Activated T-cell treated with anti-CD3 and anti-CD28 coated beads, Interleukin-2, amount 50 U/mL, for 1 hour (primary cell): ENCODE measurements around the gene EPHA4.
A peak's percentile ranks its signal among the peaks of the same experiment; 100 is the strongest.

Experiments
- DNase-seq: peaks from one replicate; pipeline ENCODE4 v3.0.0-alpha.2; 2020

Gene EPHA4

DNA sequence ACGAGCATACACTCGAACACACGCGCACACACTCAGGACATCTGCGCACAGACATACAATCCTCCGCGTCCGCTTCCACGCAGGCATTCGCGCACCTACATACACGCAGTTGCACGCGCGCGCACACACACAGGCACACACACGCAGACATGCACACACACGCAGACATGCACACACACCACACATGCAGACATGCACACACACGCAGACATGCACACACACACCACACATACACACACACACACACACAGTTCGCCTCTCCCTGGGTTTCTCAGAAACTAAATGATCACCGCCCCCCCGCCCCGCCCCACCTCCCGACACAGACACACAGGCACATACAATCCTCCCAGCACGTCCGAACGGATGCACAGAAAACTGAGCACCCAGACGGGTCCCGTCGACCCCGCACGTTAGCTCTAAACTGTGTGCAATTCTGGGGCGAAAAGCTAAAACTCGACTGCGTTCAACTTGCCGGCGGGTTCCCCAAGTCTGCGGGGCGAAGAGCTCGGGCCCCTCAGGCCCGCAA is 1.0 kb downstream of the EPHA4 start:
- no peak for DNase-seq

DNA sequence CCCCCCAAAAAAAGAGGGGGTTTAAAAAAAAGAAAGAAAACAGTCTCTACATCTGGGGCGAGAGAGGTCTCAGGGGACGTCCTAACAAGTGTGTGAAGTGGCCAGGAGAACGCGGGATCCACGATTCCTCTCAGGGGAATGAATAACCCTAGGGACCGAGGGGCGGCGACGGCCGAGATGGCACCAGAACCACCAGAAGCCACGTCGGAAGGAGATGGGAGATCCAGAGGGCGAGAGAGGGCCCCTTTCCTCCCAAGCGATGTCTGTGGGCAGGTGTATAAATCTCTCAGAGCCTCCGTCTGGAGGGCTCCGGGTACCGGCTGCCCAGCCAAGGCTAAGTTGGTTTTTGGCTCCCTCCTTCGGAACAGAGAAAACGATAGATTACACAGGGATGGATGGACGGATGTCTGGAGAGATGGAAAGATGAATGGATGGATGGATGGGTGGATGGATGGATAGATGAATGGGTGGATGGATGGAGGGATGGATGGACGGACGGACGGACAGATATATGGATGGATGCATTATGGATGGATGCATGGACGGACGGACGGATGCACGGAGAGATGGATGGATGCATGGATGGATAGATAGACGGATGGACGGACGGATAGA is 1.7 kb downstream of the EPHA4 start:
- peak; percentile 25 for DNase-seq

DNA sequence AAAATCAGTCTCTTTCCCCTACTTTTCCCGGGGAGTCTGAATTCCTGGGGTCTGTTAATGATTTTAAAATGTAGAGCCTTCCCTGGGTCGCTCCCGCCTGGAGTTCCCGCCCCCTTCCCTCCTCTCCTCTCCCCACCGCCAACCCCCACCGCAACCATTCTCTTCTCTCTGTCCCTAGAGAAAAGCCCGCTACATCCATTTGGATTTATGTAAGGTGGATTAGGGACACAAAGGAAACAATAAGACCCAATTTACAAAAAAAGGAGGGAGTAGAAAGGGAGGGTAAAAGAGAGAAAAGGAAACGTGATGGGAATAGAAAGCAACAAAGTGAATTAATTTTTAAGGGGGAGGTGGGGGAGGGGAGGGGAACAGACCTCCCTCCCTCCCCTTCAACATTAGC is 2.2 kb downstream of the EPHA4 start:
- DNase-seq: no peak

DNA sequence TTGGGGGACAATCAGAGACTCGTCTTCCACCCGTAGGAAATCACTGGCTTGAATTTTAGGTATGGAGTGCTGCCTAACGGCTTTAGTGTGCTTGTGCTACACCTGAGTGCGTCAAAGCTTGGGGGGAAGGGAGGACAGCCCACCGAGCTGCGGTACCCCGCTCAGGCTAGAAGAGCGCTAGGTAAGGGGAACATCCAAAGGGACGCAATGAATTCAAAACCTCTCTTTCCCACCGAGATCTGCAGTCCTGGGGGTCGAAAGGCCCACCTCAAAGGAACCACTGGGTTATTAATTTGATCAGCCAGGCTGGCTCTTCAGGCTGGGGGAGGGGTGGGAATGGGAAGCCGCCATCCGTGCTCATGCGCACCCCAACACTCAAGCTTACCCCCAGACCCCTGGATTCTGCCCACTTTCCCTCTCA is 2.7 kb downstream of the EPHA4 start:
- DNase-seq: no peak

DNA sequence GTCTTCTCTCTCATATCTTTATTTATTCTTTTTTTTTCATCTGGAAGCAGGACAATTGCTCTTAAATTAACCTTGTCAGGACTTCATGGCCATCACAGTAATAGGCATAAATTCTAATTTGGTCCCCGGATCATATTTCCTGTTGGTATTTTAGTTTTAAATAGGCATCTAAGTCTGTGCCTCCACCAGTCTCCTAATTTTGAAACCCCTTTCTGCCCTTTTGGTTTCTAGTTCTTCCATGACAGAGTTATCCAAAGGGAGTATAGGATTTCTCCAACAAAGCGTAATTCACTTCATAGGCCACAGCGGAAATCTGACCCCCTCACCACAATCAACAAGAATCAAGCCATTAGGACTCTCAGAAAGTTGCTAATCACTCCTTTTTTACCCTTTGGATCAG is 3.8 kb downstream of the EPHA4 start:
- no peak for DNase-seq

DNA sequence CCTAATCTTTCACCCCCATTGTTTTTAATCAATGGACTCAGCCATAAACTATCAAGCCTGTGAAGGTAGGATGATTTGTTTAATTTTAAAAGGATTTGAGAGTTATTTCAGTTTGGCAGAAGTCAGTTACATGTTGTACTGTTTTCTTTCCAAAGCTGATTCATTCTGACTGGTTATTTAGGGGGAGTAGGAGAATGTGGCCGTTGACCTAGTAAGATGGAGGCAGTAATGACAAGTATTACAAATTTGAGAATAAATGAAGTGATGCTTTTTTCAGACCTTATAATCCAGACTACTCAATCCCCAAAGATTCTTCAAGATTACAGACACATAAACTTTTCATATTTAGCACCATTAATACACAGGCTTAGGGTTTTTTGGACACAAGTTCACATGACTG is 4.3 kb downstream of the EPHA4 start:
- no peak for DNase-seq

DNA sequence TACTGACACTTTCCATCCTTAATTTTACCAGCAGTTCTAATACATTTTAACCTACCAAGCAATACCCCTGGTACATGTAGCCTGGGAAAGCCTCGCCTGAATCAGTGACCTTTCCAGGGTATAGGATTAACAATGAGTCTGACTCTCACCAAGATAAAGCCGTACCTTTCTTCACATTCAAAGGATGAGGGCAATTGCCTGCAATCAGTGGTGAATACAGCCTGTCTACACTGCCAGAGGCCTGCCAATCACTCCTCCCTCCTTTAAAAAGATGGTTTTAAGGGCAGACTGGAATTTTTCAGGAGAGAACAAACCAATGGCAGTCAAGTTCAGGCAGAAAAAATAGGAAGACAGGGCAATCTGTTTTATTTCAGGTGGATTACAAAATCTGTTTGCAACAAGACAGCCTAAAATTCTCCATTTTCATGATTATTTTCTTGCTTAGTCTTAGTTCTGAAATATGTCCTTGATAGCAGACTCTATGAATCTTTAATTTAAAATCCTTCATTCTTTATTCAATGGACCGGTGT is 4.8 kb downstream of the EPHA4 start:
- no peak for DNase-seq

DNA sequence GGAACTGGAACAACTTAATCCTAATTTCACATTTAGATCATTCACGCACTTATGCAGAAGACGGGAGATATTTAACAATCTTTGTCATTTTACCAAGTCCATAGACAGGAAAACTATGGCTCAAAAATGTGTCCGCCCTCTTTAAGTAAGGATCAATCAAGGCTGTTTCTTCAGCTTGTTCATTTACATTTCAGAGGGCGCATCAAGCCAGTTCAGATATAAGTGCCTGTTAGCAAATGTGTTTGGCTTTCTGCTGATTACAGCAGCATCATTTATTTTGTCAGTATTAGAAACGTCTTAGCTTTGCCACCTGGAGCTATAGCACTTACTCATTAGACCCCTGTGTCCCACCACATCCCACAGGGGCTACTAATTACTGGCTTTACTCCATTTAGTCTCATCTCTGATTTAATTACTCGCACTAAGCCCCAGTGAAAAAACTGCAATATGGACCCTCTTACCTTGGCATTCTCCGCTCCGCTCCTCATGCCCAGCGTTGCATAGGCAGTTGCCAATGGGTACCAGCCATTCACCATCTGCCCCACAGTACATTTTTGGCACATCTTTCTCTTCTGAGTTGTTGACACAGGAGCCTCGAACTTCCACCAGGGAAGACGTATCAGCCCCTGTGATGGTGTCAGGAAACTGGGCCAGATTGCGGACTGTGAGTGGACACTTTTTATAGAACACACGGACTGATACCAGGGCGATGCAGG is 8.7 kb downstream of the EPHA4 start:
- DNase-seq: no peak

DNA sequence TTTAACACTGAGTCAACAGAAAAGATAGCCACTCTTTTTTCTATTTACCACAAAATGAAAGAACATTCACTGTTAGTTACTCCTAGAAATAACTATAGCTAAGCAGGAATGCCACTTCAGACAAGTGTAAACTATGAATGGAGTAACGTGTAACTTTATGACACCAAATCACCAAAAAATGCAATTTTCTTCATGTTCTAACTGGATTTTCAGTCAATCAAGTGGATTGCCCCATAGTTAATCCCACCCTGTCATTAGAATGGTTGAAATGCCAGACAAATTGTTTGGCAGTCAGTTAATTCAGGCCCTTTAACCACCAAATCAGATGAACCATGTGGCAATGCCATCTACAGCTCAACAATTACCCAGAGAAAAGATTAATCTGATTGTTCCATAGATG is 9.9 kb downstream of the EPHA4 start:
- no peak for DNase-seq

DNA sequence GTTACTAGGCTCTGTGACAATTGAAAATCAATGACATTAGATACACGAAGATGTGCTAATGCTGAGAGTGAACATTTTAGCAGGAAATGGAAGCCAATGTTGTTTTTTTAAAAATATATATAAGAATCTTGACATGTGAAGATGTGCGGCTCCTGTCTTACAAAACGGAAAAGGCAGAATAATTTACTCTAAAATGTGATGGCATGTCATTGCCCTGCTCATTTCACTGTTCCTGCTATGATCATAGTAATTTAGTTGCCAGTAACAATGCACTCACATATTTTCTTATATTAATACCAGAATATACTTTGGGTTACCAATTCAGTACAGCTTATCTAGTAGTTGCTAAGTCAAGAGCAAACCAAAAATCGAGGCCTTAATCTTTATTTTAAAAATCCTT is 10.3 kb downstream of the EPHA4 start:
- DNase-seq: no peak

DNA sequence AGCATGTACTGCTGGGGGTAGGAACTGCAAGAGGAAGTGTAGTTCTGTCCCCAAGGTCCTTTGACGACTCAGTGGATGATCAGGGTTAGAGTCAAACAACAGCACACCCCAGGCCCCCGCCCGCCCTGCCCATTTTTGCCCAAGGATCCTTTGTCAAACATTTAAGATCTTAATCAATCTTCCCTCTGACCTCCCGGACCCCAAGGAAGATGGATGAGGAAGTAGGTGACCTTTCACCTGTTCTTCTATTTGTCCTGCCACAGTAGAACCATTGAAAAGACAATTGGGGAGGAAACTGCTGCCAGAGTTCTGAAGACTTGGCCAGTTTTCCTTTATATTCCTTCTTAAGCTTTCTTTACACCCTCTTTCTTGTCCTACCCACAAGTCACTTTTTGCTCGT is 12.1 kb downstream of the EPHA4 start:
- DNase-seq: no peak

DNA sequence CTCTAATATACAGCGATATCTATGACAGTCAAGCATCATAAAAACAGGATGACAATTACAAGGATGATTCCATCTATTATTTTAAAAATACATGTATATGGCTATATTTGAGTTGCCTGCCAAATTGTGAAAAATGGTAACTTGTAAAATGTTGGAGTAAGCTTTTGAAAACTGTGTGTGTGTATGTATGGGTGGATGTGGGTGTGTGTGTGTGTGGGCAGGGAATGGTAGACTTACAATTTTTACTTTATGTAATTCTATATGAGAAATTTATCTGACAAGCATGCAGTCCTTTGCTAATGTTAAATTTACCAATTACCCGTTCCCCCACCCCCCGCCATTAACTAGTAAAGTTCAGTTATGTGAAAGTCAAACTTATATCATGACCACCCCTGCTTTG is 14.0 kb downstream of the EPHA4 start:
- no peak for DNase-seq

DNA sequence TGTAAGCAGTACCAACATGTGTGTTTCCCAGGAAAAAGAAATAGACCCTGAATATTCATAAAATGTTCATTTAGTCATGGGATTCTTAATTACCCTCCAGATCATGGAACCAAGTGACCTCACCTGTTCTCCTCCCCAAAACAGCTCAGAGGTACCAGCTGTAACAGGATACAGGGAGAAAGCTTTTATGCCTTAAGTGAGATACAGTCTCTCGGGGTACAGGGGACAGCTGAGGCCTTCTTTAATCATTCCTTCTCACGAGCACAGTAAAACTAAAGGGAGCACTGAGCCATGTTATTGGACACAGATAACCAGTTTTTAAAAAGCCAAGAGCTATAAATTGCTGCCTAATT is 16.6 kb downstream of the EPHA4 start:
- no peak for DNase-seq

DNA sequence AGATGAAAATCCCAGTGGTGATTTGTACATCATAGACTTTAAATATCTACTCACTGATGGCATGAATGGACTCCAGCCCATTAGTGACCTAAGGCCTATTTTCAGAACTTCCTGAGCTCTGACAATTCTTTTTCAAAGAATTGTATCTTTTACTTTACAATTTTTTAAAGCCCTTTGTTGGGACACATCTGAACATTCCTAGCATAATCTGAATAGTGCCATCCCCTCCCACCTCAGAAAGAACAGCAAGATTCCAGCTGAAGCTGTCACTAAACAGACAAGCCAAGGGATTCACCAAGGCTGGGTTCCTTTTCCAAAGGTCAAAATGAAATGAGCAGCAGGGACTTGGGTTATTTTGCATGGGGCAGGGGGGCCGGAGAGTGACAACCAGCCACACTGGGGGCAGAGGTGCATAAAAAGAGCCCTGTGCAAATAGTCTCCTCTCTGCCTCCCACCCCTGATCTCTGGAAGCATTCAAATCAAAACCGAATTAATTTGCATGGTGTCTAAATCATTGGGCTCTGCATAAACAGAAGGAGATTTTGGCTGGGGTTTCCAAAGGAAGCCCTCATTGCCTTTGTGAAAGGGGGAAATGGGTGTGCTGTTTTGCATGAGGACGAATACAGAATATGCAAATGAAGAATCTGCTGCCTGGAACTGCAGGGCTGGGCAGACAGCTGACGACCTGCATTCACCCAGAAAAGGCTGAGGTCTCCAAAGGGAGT is 17.2 kb downstream of the EPHA4 start:
- DNase-seq: no peak

DNA sequence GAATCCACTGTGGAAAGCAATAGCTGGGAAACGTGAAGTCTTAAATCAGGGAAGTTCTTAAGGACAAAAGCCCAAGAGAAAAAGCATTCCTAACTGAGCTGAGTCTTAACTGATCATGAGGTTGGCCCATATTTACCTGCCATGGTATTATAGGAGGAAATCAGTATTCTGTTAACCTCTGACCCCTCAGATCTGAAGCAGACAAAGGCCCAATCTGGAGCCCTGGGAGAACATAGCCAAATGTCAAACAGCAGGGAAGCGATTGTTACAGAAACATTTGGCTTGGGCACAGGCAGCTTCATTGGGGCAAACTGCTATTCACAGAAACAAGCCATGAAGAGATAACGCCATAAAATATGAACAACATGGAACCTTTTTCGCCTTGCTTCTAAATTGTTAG is 18.8 kb downstream of the EPHA4 start:
- no peak for DNase-seq

DNA sequence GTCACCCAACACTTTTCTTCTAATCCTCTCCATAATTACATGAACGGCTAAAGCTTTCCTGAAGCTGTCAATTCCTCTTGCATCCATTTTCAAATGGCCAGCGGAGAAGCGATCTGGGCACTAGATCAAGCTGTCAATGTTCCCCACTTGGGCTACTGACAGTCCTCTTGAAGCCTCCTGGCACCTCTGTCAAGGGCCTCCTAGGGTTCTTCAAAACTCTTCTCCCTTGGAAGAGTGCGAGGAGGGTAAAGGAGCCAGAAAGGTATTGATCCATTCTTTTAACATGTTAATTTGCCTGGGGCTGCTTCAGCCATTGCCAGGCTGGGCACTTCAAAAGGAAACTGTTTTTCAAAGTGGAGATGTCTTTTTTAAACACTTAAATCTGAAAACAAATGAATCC is 19.8 kb downstream of the EPHA4 start:
- no peak for DNase-seq

DNA sequence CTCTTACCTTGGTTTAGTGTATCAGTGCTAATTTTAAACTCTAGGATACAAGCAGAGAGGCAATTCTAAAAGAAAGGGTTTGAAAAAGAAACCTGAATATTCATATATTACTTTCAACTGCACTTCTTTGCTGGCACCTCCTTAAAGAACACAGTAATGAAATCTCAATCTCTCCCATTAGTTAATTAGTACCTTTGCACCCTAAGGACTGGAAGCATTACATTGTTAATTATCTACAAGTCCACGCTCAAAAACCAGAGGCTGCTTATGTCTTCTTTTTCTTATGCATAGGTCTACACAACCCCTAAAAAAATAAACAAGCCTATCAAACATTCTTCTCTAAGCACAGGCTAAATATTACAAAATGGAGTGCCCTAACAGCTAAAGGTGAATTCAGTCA is 20.2 kb downstream of the EPHA4 start:
- no peak for DNase-seq

DNA sequence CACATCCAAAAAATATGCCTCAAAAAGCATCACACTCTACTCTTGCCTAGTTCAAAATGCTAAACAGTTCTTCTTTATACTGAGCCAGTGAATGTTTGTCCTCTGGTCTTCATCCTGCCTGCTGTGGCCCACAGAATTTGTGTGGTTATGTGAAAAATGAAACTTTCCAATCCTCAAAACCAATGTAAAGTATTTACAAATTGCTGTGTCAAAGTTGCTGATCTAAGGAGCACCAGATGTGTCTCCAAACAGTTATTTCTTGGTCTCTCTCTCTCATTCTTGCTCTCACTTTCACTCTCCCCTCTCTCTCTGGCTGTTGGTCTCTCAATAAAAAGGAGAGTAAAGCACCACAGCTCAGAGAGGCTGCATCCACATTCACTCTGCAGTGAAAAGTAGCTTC is 23.0 kb downstream of the EPHA4 start:
- no peak for DNase-seq

DNA sequence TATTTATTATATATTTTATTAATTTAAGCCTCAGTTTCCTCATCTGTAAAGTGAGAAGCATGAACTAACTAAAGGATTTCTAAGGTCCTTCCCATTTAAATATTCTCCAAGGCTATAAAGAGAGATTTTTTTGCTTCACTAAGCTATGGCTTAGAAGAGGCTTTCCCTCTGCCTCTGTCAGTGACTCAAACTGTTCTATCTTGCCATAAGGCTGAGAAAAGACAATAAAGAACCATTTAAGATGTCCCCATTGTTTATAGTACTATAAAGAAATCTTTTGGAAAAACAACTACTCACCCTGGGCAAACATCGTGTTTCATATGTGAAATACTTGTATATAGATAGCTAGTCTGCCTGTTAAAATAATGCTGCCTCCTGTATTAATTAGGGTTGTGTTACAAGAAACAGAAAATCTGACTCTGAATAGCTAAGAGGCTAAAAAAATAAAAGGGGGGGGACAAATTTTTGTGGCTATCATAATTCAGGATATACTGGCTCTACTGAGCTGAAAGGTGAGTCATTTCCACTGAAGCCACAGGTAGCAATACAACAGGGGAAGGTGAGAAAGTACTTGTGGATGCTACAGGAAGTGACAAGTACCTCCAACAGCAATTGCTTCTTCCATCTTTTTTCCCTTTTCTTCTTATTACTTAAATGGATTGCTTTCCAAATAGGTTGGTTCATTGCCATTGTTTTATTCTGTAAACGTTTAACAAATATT is 25.4 kb downstream of the EPHA4 start:
- DNase-seq: no peak

DNA sequence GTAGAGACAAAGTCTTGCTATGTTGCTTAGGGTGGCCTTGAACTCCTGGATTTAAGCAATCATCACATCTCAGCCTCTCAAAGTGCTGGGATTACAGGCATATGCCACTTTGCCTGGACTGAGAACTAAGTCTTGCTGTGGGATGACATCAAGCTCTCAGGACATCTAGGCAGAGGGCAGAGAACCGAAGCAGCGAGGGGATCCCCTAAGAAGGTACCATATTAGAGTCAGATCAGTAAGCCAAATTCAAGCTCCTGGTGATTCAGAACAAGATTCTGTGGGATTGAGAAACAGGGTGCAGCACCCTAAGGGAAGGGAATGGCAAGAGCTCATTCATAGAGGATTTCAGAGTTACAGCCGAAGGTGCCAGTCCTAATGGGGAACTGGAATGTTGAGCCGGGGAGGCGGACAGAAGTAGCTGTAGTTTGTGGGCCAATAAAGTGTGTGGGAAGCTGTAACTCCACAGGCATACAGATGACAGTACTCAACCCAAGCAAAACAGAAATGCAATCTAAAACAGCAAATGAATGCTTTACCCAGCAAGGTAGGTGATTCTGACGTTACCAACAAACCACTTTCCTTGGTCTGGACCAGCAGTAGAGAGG is 30.9 kb downstream of the EPHA4 start:
- DNase-seq: no peak

DNA sequence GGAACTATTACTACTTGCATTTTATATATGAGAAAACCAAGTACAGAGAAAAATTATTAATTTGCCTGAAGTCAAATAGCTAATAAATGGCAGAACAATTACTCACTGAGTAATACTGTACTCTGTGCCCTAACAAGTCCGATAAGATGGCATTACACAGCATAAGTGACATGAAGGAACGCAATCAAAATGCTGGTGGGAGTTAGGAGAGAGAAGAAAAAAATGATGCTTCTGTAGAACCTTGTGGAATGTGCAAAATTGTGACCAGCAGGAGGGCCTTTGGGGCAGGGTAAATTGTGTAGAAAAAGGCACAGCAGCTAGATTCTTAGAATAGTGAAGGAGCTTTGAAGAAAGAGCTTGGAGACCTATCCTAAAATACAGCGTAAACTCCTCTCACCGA is 32.9 kb downstream of the EPHA4 start:
- no peak for DNase-seq

DNA sequence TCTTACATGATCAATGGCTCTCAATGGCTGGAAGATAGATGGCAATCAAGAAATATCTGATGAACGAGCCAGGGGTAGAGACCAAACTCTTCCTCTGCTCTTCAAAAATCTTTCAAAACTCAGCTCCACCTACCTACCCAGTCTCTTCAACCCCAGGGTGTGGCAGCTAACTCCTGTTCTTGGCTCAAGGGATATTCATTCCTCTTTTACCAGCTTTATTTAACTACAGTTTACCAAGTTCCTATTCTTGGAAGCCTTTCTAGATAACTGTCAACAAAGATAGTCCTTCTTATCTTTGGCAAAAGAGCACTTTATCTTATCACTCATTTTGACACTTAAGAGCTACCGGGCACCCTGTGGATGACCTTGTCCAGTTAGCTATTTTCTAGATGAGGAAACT is 36.3 kb downstream of the EPHA4 start:
- DNase-seq: no peak

DNA sequence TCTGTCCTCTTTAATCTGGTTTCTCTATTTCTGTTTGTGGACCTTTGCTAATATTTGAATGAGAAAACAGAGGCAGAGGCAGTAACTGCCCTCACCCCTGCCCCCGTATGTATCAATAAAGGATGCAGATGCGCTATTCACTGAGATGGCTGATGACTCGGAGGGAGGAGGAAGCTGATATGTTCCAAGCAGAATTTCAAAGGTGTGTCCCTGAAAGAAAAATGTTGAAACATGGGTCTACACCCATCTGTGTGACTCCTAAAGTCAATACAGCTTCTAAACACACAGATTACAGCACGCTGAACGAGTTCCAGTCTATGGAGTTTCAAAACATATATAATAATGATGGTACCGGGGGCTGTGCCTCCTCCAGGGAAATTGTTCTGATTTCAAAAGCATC is 38.8 kb downstream of the EPHA4 start:
- no peak for DNase-seq
